ENCODE data around the gene PRPS1. TPM values are rescaled to one million over a fixed set of nuclear protein-coding genes. Genes with fewer than 3 reads are reported as not detected.

PRPS1 gene
- total RNA-seq, 1 donor from 2014 or later, result 19.0 TPM

Other genes with a start within 250 kb of the PRPS1 start
- 0.17 TPM for gene FRMPD3, start 178.9 kb upstream of the PRPS1 start, total RNA-seq
- gene TSC22D3, start 147.3 kb downstream of the PRPS1 start, total RNA-seq, result 218 TPM
- not detected for gene NCBP2L, start 149.2 kb downstream of the PRPS1 start, total RNA-seq
- gene MID2, start 197.4 kb downstream of the PRPS1 start, total RNA-seq, result 20.9 TPM